Neuronal stem cell (in vitro differentiated cells): Measurements from ENCODE around the gene AUTS2.

Experiments
- DNase-seq: peaks from one replicate; pipeline ENCODE4 v3.0.0-alpha.2; 2013; ENCODE audit warnings: low spot score
- H2AFZ ChIP-seq: one replicate; pipeline ENCODE4 v1.6.1; 2013; ENCODE audit warnings: mild to moderate bottlenecking, low read length, inconsistent platforms
- H2AK5ac ChIP-seq: 2 replicates; pipeline ENCODE4 v1.6.1; 2013; ENCODE audit warnings: low read depth, mild to moderate bottlenecking, inconsistent platforms, low read length, moderate library complexity, mixed read lengths
- H2BK120ac ChIP-seq: 2 replicates; pipeline ENCODE4 v1.6.1; 2013; ENCODE audit warnings: low read depth, mild to moderate bottlenecking, inconsistent platforms, low read length, moderate library complexity, mixed read lengths
- H2BK12ac ChIP-seq: one replicate; pipeline ENCODE4 v1.6.1; 2013; ENCODE audit warnings: low read length, inconsistent platforms
- H2BK15ac ChIP-seq: 2 replicates; pipeline ENCODE4 v1.6.1; 2013; ENCODE audit warnings: mild to moderate bottlenecking, low read length, inconsistent platforms, mixed read lengths
- H2BK5ac ChIP-seq: one replicate; pipeline ENCODE4 v1.6.1; 2013; ENCODE audit warnings: inconsistent platforms, mild to moderate bottlenecking, low read length, moderate library complexity
- H3K14ac ChIP-seq: one replicate; pipeline ENCODE4 v1.6.1; 2013; ENCODE audit warnings: low read length, inconsistent platforms
- H3K18ac ChIP-seq: 2 replicates; pipeline ENCODE4 v1.6.1; 2013; ENCODE audit warnings: low read length, inconsistent platforms
- H3K23ac ChIP-seq: 2 replicates; pipeline ENCODE4 v1.6.1; 2013; ENCODE audit warnings: low read depth, mild to moderate bottlenecking, mixed read lengths, low read length, inconsistent platforms; ENCODE audit not compliant: poor library complexity
- H3K27ac ChIP-seq: replicated peaks from 3 replicates; pipeline ENCODE4 v1.5.1; 2013; ENCODE audit warnings: low read length, inconsistent platforms
- H3K27me3 ChIP-seq, 3 experiments: 2 replicates each; pipeline ENCODE4 v1.6.1; 2013; ENCODE audit warnings: low read length in 3 of 3, mild to moderate bottlenecking in 2 of 3, inconsistent platforms in 1 of 3, low read depth in 1 of 3, mixed read lengths in 1 of 3, moderate library complexity in 1 of 3; ENCODE audit not compliant: control insufficient read depth in 3 of 3, insufficient read depth in 3 of 3
- H3K36me3 ChIP-seq, 2 donors: replicated peaks in 1 of 2; 2 replicates each; pipeline ENCODE4 v1.6.1; 2013; ENCODE audit warnings: low read length in 2 of 2; ENCODE audit not compliant: control insufficient read depth in 2 of 2, insufficient read depth in 2 of 2
- H3K4ac ChIP-seq: 2 replicates; pipeline ENCODE4 v1.6.1; 2013; ENCODE audit warnings: inconsistent platforms, mild to moderate bottlenecking, low read length, moderate library complexity
- H3K4me1 ChIP-seq, 2 donors: 1 replicate in 1 of 2; 2 replicates in 1 of 2; pipeline ENCODE4 v1.6.1; 2013; ENCODE audit warnings: low read length in 2 of 2, low read depth in 1 of 2; ENCODE audit not compliant: control insufficient read depth in 2 of 2, insufficient read depth in 1 of 2
- H3K4me2 ChIP-seq: one replicate; pipeline ENCODE4 v1.6.1; 2013; ENCODE audit warnings: mild to moderate bottlenecking, low read length, inconsistent platforms; ENCODE audit not compliant: insufficient read depth, poor library complexity, severe bottlenecking
- H3K4me3 ChIP-seq, 2 donors: 2 replicates each; pipeline ENCODE4 v1.5.1; 2013; ENCODE audit warnings: low read length in 2 of 2, mild to moderate bottlenecking in 2 of 2, inconsistent platforms in 1 of 2, moderate library complexity in 1 of 2
- H3K79me1 ChIP-seq: one replicate; pipeline ENCODE4 v1.6.1; 2013; ENCODE audit warnings: low read depth, mild to moderate bottlenecking, inconsistent platforms, low read length, moderate library complexity
- H3K9ac ChIP-seq: one replicate; pipeline ENCODE4 v1.6.1; 2013; ENCODE audit warnings: mild to moderate bottlenecking, low read depth, low read length, inconsistent platforms; ENCODE audit not compliant: poor library complexity
- H3K9me3 ChIP-seq, 2 donors: replicated peaks in 1 of 2; 2 replicates each; pipeline versions ENCODE3 to v1.6.1; 2013; ENCODE audit warnings: low read length in 2 of 2, mild to moderate bottlenecking in 2 of 2, inconsistent platforms in 1 of 2, low read depth in 1 of 2, mixed read lengths in 1 of 2, moderate library complexity in 1 of 2; ENCODE audit not compliant: control insufficient read depth in 2 of 2, insufficient read depth in 1 of 2
- H4K8ac ChIP-seq: one replicate; pipeline ENCODE4 v1.6.1; 2013; ENCODE audit warnings: low read depth, mild to moderate bottlenecking, inconsistent platforms, low read length, moderate library complexity
- H4K91ac ChIP-seq: one replicate; pipeline ENCODE4 v1.6.1; 2013; ENCODE audit warnings: low read length, low read depth, mild to moderate bottlenecking, inconsistent platforms; ENCODE audit not compliant: poor library complexity
- WGBS, 2 donors: extraction: QIAGEN DNeasy Blood & Tissue Kit; methylation state at CpG; one replicate each; pipeline ENCODE4 v1.1.7; 2013; ENCODE audit warnings: missing lambda C conversion rate in 2 of 2, mixed read lengths in 1 of 2; ENCODE audit not compliant: insufficient read length in 2 of 2, insufficient replicate concordance in 1 of 2; ENCODE audit errors: extremely low coverage in 2 of 2; 5-methylcytosine and 5-hydroxymethylcytosine counted together

The AUTS2 gene

DNA sequence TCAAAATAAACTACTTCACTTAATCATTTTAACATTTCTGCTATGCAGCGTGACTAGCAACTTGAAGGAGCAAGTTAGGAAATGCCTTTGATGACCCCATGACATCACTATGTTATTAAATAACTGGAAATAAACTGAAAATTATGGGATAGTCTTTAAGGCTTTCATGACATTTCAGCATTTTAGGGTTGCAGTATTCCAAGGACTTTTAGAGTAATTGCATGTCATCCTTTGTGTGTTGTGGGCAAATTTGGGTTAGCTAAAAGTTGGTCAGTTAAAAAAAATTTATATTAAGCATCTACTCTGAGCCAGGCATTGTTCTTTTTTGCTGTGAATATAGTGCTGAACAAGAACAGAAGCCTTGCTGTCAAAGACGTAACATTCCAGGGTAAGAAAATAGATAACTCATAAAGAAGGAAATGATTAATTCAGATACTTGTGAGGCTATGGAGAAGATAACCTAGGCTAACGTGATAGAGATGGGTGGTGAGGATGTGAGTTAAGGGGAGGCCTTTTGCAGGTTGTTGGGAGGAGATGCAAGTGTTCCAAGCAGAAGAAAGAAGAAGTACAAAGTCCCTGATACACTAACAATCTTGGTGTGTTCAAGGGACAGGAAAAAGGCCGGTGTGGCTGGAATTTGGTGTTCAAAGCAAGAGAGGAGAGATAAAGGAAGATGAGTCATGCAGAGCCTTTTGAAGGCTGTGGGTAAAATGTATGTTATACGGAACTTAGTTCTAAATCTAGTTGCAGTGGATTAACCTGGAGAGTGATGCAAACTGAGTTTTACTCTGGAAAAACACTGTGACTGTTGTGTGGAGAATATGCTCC is 610.2 kb downstream of the AUTS2 start:
- no peak overlapping the region for H3K4ac ChIP-seq
- no peak overlapping the region for H3K4me2 ChIP-seq
- WGBS, 2 donors, result no CpG with 5 or more reads among the region's 5 CpGs
- no peak for DNase-seq
- no peak overlapping the region for H2AK5ac ChIP-seq
- H2BK120ac ChIP-seq, result no peak overlapping the region
- no peak overlapping the region for H2AFZ ChIP-seq
- no peaks in the 10 kb centered on the region for H3K36me3 ChIP-seq
- no peak overlapping the region for H3K18ac ChIP-seq
- H3K4me1 ChIP-seq, result peaks cover 1 to 22% of the 10 kb centered on the region in 2 donors
- H3K4me3 ChIP-seq, result no peak overlapping the region
- no peak overlapping the region for H3K14ac ChIP-seq
- no peaks in the 10 kb centered on the region for H3K79me1 ChIP-seq
- H2BK15ac ChIP-seq, result no peak overlapping the region
- H3K27ac ChIP-seq, result no peak overlapping the region
- H3K9ac ChIP-seq, result no peak overlapping the region
- H3K9me3 ChIP-seq, result no peaks in the 10 kb centered on the region
- H2BK5ac ChIP-seq, result no peak overlapping the region
- no peak overlapping the region for H2BK12ac ChIP-seq
- no peak overlapping the region for H4K91ac ChIP-seq
- no peaks in the 10 kb centered on the region for H3K27me3 ChIP-seq
- no peak overlapping the region for H3K23ac ChIP-seq
- no peak overlapping the region for H4K8ac ChIP-seq

DNA sequence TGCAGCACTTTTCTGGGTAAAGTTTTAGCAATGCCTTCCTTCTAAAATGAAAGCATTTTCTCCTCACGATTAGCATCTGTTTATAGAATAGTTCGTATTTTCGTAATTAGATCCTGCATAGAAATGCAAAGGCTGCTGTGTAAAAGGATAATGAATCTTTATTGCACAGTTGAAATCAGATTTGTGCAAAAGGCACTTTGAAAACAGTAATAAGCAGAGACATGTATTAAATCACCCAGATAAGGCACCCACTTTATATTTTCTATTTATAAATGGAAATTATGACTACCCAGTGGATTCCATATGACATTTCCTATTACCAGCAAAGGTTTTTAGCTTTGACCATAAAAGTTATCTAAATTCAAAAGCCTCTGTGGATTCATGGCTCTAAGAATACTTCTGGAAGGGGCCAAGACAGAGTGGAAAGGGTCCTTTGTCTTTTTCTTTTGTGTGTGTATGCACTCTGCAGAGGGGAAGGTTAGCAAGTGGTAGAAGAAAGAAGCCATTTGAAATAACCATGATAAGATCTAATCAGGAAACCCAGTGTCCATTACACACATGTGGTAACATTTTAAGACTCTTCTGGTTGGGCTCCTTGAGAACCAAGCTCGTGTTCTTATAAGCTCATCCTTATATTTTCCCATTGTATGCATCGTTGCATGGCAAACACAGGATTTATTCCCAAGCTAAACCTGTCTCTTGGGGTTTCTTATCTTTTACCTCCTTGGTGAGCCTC is 612.1 kb downstream of the AUTS2 start:
- no CpG with 5 or more reads among the region's 5 CpGs for WGBS, 2 donors
- no peak for DNase-seq
- Histone ChIP-seq H3K4me1 (peaks cover 1 to 22% of the 10 kb centered on the region in 2 donors), H3K27me3 (no peaks in the 10 kb centered on the region), H3K4ac (no peak overlapping the region), H3K4me3 (no peak overlapping the region), H3K18ac (no peak overlapping the region), H2BK120ac (no peak overlapping the region), H3K4me2 (no peak overlapping the region), H4K8ac (no peak overlapping the region), H2BK5ac (no peak overlapping the region), H3K27ac (no peak overlapping the region), H2BK15ac (no peak overlapping the region), H2AK5ac (no peak overlapping the region), H3K23ac (no peak overlapping the region), H2AFZ (no peak overlapping the region), H3K14ac (no peak overlapping the region), H4K91ac (no peak overlapping the region), H3K36me3 (no peaks in the 10 kb centered on the region), H3K9ac (no peak overlapping the region), H3K9me3 (no peaks in the 10 kb centered on the region), H2BK12ac (no peak overlapping the region), H3K79me1 (no peaks in the 10 kb centered on the region)

DNA sequence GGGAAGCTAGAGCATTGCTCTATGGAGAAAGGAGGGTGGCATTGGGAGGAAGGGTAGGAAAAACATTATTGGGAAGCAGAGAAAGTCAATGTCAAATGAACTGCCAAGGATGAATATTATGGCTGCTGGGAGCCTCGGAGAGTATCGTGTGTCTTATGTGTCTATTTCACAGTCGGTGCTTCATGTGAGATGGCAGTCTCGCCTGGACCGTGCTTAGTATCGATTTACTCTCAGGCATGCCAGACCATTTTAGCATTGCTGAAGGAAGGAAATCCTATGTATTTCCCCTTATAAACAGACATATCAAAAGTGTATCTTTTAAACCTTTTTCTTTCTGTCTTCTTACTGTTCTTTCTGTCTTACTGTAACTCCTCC is 612.6 kb downstream of the AUTS2 start:
- Histone ChIP-seq H3K4me2 (no peak overlapping the region), H4K91ac (no peak overlapping the region)

DNA sequence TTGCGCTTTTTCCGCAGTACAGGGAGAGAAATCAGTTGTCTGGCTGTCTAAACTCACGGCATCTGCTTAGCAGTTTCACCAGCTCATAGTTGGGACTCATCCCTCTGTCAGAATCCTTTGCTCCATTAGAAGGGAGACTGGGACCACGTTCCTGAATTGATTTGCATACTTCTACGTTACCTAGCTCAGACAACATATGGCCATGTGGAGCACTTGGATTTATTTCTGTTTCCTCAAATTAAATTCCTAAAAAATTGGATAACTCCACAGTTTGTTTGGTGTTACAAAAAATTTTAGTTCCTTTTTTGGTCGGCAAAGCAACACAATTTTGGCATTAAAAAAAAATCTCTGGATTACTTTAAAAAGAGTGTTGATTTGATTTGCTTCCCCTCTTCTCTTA is 614.0 kb downstream of the AUTS2 start:
- Histone ChIP-seq H3K27me3 (no peaks in the 10 kb centered on the region), H2BK5ac (no peak overlapping the region), H3K4ac (no peak overlapping the region), H3K9ac (no peak overlapping the region), H2BK15ac (no peak overlapping the region), H3K4me2 (no peak overlapping the region), H3K36me3 (no peaks in the 10 kb centered on the region), H3K4me3 (no peak overlapping the region), H4K8ac (no peak overlapping the region), H3K18ac (no peak overlapping the region), H3K4me1 (peaks cover 1 to 22% of the 10 kb centered on the region in 2 donors), H2BK120ac (no peak overlapping the region), H3K79me1 (no peaks in the 10 kb centered on the region), H3K23ac (no peak overlapping the region), H2AK5ac (no peak overlapping the region), H3K9me3 (no peaks in the 10 kb centered on the region), H3K27ac (no peak overlapping the region), H3K14ac (no peak overlapping the region), H4K91ac (no peak overlapping the region), H2AFZ (no peak overlapping the region), H2BK12ac (no peak overlapping the region)
- no CpG with 5 or more reads among the region's 6 CpGs for WGBS, 2 donors
- no peak for DNase-seq

More for the DNA sequence above, 612.6 kb downstream of the AUTS2 start:
- no peaks in the 10 kb centered on the region for H3K79me1 ChIP-seq
- no peak overlapping the region for H3K4me3 ChIP-seq
- H3K4me1 ChIP-seq, result peaks cover 1 to 22% of the 10 kb centered on the region in 2 donors
- no peaks in the 10 kb centered on the region for H3K9me3 ChIP-seq
- H2BK15ac ChIP-seq, result no peak overlapping the region
- H2BK5ac ChIP-seq, result no peak overlapping the region
- H3K27me3 ChIP-seq, result no peaks in the 10 kb centered on the region
- H2BK120ac ChIP-seq, result no peak overlapping the region
- H3K4ac ChIP-seq, result no peak overlapping the region
- no peak for DNase-seq
- no CpG with 5 or more reads among the region's 6 CpGs for WGBS, 2 donors
- H4K8ac ChIP-seq, result no peak overlapping the region
- H3K9ac ChIP-seq, result no peak overlapping the region
- no peak overlapping the region for H3K23ac ChIP-seq
- no peak overlapping the region for H2AK5ac ChIP-seq
- H3K36me3 ChIP-seq, result no peaks in the 10 kb centered on the region
- H2BK12ac ChIP-seq, result no peak overlapping the region
- no peak overlapping the region for H3K18ac ChIP-seq
- H2AFZ ChIP-seq, result no peak overlapping the region
- H3K14ac ChIP-seq, result no peak overlapping the region
- H3K27ac ChIP-seq, result no peak overlapping the region
